Pancreas (tissue), 10 donors: ENCODE results near the gene TAF4B. TPM values are rescaled to one million over a fixed set of nuclear protein-coding genes. Genes with fewer than 3 reads are reported as not detected.

ENCODE experiments used
- ATAC-seq, 4 donors: fragments of 200-7000 bp; cut with Tn5 transposase; one replicate each; pipeline versions ENCODE4 v1.8.0 to v1.9.1; 2020; ENCODE audit warnings: mild to moderate bottlenecking in 4 of 4, moderate library complexity in 4 of 4
- DNase-seq, 6 donors: peaks; one replicate each; pipeline ENCODE4 v3.0.0-alpha.2; 2020
- FAIRE-seq: peaks from 2 replicates; lab custom pipeline; 2012; peaks lifted over from hg19 to GRCh38; lab: Jason Lieb, UNC
- H3K27ac ChIP-seq, 4 donors: fragments of 200-600 bp; sonication (generic); 1 replicate in 3 of 4; 2 replicates in 1 of 4; pipeline versions ENCODE4 v1.5.0 to v1.8.0; 2020
- H3K27me3 ChIP-seq, 4 donors: fragments of 200-600 bp; one replicate each; pipeline ENCODE4 v1.8.0; 2021
- H3K36me3 ChIP-seq, 3 donors: fragments of 200-600 bp; sonication (generic) in 1 of 3; one replicate each; pipeline versions ENCODE4 v1.5.0 to v1.8.0; 2020 to 2021
- H3K4me1 ChIP-seq, 3 donors: fragments of 200-600 bp; one replicate each; pipeline ENCODE4 v1.8.0; 2021
- H3K4me3 ChIP-seq, 4 donors: fragments of 200-600 bp; sonication (generic) in 2 of 4; one replicate each; pipeline versions ENCODE4 v1.5.0 to v1.8.0; 2020 to 2021
- H3K9me3 ChIP-seq, 4 donors: fragments of 200-600 bp; one replicate each; pipeline ENCODE4 v1.8.0; 2021
- WGBS, 2 donors: extraction: QIAGEN DNeasy Blood & Tissue Kit; methylation state at CpG; one replicate each; pipeline ENCODE4 v1.1.7; 2013; 5-methylcytosine and 5-hydroxymethylcytosine counted together
- intact Hi-C, 3 donors: fragments of 100-400 bp; cut with DNase I; formaldehyde crosslinking; loops; one replicate each; pipeline versions ENCODE4 v1.11.1 to v1.14.2; 2022
- polyA plus RNA-seq, 2 donors: library from polyadenylated mRNA; stranded (reverse); fragments of 200-250 nt; gene quantifications; one replicate each; pipeline ENCODE4 v1.2.3, GENCODE V29; 2013
- total RNA-seq, 6 donors: library from RNA; stranded (reverse); fragmentation: NEBNext Ultra II Directional in 4 of 6; extraction: Animal tissue kit (Norgen Biotek cat#: 25700) in 4 of 6; gene quantifications; one replicate each; pipeline versions ENCODE4 v1.2.1 to v1.2.4, GENCODE V29; 2021 to 2023
- TF ChIP-seq, protein P1 (sequence below), 4 donors: fragments of 200-600 bp; sonication (generic) in 3 of 4; IDR thresholded peaks; one replicate each; pipeline versions ENCODE4 v1.5.0 to v1.8.0; 2021; ENCODE audit warnings: antibody characterized with exemption in 4 of 4
- donor health status: healthy with polysubstance abuse.
- donor health status: DM: no; HTN: no; CAD: no; lungs with moderate emphysema.
- donor health status: DM: no; HTN: no; CAD: no.
- donor health status: control.
- donor health status: control.
- donor health status: Bipolar disorder and iron deficiency.
- donor health status: DM: yes; HTN: yes; CAD: no.
- donor health status: DM: no; HTN: no; CAD: no.
- donor health status: DM: no; HTN: no; CAD: no.
- donor health status: DM: yes; HTN: yes; CAD: no.

Gene TAF4B, protein sequence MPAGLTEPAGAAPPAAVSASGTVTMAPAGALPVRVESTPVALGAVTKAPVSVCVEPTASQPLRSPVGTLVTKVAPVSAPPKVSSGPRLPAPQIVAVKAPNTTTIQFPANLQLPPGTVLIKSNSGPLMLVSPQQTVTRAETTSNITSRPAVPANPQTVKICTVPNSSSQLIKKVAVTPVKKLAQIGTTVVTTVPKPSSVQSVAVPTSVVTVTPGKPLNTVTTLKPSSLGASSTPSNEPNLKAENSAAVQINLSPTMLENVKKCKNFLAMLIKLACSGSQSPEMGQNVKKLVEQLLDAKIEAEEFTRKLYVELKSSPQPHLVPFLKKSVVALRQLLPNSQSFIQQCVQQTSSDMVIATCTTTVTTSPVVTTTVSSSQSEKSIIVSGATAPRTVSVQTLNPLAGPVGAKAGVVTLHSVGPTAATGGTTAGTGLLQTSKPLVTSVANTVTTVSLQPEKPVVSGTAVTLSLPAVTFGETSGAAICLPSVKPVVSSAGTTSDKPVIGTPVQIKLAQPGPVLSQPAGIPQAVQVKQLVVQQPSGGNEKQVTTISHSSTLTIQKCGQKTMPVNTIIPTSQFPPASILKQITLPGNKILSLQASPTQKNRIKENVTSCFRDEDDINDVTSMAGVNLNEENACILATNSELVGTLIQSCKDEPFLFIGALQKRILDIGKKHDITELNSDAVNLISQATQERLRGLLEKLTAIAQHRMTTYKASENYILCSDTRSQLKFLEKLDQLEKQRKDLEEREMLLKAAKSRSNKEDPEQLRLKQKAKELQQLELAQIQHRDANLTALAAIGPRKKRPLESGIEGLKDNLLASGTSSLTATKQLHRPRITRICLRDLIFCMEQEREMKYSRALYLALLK
- total RNA-seq, result 1 to 10 TPM; 1.5 to 3.4 (median 2.7) TPM
- polyA plus RNA-seq, result 1 to 10 TPM in 1 of 2 donors, under 1 TPM in 1; 0.94 to 1.1 TPM

DNA sequence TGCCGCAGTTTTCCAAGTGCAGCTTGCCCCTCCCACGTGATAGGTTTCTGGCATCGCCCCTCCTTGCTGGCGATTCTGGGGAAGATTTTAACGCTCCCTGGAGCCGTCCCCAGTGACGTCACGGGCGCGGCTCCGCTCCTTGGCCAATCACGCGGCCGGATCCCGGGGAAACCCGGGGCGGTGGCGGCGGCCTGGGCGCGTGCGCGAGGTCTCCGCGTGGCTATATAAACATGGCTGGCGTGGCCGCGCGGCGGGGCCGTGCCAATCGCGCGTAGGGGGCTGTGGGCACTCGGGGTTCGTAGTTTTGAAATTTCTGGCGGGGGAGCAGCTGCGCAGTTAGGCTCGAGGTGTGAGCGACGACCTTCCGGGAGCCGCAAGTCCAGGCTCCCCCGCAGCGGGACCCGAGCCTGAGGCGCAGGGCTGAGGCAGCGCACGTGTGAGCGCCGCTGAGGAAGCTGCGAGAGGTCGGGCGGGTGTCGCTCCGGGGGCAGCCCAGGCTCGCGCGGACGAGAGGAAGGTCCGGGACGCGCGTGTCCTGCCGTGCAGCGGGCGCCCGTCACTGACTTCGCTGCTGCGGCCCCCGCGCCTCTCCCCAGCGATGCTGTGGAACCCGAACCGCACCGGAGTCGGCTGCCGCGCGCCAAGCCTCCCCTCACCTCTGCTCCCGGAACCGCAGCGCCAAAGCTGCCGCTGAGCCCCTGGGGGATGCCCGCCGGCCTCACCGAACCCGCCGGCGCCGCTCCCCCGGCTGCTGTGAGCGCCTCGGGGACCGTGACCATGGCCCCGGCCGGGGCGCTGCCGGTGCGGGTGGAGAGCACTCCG, at the start of gene TAF4B:
TAF4B (plus strand) TSS at position 217 of the 822 bp plus-strand sequence; CDS start at position 706, 489 bp downstream.
- peak; percentile 95 to 98 (median 96) for ATAC-seq
- peak within 1 kb of the TSS; percentile 71 to 99 (median 88) for H3K4me3 ChIP-seq
- no peak for FAIRE-seq
- peak within 1 kb of the TSS; percentile 67 to 81 (median 74) for H3K27ac ChIP-seq
- no peaks in the 10 kb centered on the region for H3K9me3 ChIP-seq
- H3K27me3 ChIP-seq, result peaks cover 0 to 4% (median 0%) of the 10 kb centered on the region in 4 donors
- H3K36me3 ChIP-seq, result no peaks in the 10 kb centered on the region
- intact Hi-C loops, result no loop called here
- TF ChIP-seq, protein P1, sequence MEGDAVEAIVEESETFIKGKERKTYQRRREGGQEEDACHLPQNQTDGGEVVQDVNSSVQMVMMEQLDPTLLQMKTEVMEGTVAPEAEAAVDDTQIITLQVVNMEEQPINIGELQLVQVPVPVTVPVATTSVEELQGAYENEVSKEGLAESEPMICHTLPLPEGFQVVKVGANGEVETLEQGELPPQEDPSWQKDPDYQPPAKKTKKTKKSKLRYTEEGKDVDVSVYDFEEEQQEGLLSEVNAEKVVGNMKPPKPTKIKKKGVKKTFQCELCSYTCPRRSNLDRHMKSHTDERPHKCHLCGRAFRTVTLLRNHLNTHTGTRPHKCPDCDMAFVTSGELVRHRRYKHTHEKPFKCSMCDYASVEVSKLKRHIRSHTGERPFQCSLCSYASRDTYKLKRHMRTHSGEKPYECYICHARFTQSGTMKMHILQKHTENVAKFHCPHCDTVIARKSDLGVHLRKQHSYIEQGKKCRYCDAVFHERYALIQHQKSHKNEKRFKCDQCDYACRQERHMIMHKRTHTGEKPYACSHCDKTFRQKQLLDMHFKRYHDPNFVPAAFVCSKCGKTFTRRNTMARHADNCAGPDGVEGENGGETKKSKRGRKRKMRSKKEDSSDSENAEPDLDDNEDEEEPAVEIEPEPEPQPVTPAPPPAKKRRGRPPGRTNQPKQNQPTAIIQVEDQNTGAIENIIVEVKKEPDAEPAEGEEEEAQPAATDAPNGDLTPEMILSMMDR (IDR thresholded peaks at IDR 0.05), result no peak
- peak; percentile 88 to 98 (median 93) for DNase-seq
- WGBS, 2 donors, result 0 to 1% methylated on average over 62 to 101 of the region's 101 CpGs
- H3K4me1 ChIP-seq, result peaks cover 4 to 16% (median 4%) of the 10 kb centered on the region in 3 donors

DNA sequence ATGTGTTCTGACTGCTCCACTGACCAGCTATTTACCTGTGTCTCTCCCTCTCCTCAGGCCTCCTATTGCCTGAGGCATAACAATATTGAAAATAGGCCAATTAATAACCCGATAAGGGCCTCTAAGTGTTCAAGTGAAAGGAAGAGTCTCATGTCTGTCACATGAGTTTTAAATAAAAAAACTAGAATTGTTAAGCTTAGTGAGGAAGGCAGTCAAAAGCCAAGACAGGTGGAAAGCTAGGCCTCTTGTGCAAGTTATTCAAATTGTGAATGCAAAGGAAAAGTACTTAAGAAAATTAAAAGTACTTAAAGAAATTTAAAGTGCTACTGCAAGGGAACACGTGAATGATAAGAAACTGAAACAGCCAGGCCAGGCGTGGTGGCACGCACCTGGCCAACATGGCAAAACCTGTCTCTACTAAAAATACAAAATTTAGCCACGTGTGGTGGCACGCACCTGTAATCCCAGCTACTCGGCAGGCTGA, 44.9 kb upstream of the TAF4B start:
- DNase-seq (no peak), ATAC-seq (no peak), FAIRE-seq (no peak)
- 81 to 93% methylated on average over 7 of the region's 7 CpGs for WGBS, 2 donors
- no peaks in the 10 kb centered on the region for H3K27me3 ChIP-seq
- no peaks in the 10 kb centered on the region for H3K4me1 ChIP-seq
- TF ChIP-seq, protein P1 (IDR thresholded peaks at IDR 0.05), result no peak
- H3K9me3 ChIP-seq, result no peaks in the 10 kb centered on the region
- H3K36me3 ChIP-seq, result no peaks in the 10 kb centered on the region
- intact Hi-C loops, result no loop called here
- no peak overlapping the region for H3K4me3 ChIP-seq
- H3K27ac ChIP-seq, result no peak overlapping the region

DNA sequence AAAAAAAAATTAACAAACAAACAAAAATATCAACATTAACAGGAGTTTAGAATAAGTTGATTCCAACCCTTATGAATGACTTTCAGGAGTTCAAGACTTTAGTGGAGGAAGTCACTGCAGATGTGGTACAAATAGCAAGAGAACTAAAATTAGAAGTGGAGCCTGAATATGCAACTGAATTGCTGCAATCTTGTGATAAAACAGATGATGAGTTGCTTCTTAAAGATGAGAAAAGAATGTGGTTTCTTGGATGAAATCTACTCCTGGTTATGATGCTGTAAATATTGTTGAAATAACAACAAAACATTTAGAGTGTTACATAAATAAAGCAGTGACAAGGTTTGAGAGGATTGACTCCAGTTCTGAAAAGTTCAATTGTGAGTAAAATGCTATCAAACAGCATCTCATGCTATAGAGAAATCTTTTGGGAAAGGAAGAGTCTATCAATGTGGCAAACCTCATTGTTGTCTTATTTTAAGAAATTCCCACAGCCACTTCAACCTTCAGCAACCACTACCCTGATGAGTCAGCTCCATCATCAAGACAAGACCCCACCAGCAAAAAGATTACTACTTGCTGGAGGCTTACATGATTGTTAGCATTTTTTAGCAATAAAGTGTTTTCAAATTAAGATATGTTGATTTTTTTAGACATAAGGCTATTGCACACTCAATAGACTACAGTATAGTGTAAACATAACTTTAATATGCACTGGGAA, 42.7 kb upstream of the TAF4B start:
- TF ChIP-seq, protein P1 (IDR thresholded peaks at IDR 0.05), result no peak
- DNase-seq, result no peak
- intact Hi-C loops, result no loop called here

DNA sequence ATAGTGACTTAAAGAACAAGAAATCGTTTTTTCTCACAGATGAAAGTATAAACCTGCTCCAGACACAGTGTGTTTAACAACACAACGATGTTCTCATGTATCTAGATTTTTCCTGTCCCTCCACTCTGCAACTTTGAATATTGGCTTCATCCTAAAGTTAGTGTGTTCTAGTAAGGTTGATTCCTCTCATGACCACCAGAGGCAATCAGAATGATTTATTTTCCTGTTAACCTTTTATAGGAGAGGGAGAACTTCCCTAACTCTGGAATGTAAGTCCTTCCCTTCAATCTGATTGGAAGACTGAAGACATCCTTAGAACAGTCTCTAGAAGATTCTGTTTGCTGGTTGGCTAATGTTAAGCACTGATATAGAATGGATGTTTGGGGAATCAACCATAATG, 41.0 kb upstream of the TAF4B start:
- FAIRE-seq (no peak), ATAC-seq (no peak), DNase-seq (no peak)
- no peak overlapping the region for H3K4me3 ChIP-seq
- WGBS, 2 donors, result 37 to 57% methylated on average over 2 of the region's 2 CpGs
- H3K27me3 ChIP-seq, result no peaks in the 10 kb centered on the region
- H3K9me3 ChIP-seq, result no peaks in the 10 kb centered on the region
- intact Hi-C loops, result no loop called here
- H3K4me1 ChIP-seq, result no peaks in the 10 kb centered on the region
- TF ChIP-seq, protein P1 (IDR thresholded peaks at IDR 0.05), result no peak
- H3K27ac ChIP-seq, result no peak overlapping the region
- H3K36me3 ChIP-seq, result no peaks in the 10 kb centered on the region

More for the DNA sequence above, 42.7 kb upstream of the TAF4B start:
- Histone ChIP-seq H3K27me3 (no peaks in the 10 kb centered on the region), H3K36me3 (no peaks in the 10 kb centered on the region), H3K4me3 (no peak overlapping the region), H3K27ac (no peak overlapping the region), H3K4me1 (no peaks in the 10 kb centered on the region), H3K9me3 (no peaks in the 10 kb centered on the region)
- ATAC-seq (no peak), FAIRE-seq (no peak)
